ENCODE data around the gene CCL23. TPM values are rescaled to one million over a fixed set of nuclear protein-coding genes. Genes with fewer than 3 reads are reported as not detected.

The CCL23 gene, protein sequence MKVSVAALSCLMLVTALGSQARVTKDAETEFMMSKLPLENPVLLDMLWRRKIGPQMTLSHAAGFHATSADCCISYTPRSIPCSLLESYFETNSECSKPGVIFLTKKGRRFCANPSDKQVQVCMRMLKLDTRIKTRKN
- 10 to 100 TPM in 1 of 4 donors, not detected in 3; 11.5 TPM for total RNA-seq

DNA sequence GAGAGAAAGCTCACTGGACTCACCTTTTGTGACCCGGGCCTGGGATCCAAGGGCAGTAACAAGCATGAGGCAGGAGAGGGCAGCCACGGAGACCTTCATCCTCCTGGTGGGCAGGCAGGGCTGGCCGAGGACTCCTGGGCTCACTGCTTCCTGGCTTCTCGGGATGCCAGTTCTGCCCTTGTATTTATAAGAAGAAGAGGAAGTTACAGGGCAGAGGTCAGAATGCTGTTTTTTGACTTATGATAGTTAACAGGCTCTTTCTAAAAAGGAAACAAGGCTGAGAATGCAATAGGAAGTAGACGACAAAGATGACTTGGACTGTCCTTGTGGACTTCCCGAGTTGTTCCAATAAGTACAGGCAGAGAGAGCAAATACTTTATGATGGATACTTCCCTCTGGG is at the start of gene CCL23:
Gene CCL23, minus strand, starts transcription at position 174 of the 400 bp plus-strand sequence. Its CDS starts 75 bp downstream, at position 99.
- Histone ChIP-seq H3K9me3 (no peaks in the 10 kb centered on the region), H3K27ac (no peak within 1 kb of the TSS), H3K4me3 (no peak within 1 kb of the TSS), H3K4me1 (no peaks in the 10 kb centered on the region), H3K36me3 (no peaks in the 10 kb centered on the region), H3K27me3 (no peaks in the 10 kb centered on the region)
- DNase-seq (ENCODE audit: low spot score in 2 of 2) = no peak
- TF ChIP-seq POLR2AphosphoS5 (IDR thresholded peaks at IDR 0.05) = no peak
- TF ChIP-seq EP300 (IDR thresholded peaks at IDR 0.05) = no peak
- TF ChIP-seq, protein P1, sequence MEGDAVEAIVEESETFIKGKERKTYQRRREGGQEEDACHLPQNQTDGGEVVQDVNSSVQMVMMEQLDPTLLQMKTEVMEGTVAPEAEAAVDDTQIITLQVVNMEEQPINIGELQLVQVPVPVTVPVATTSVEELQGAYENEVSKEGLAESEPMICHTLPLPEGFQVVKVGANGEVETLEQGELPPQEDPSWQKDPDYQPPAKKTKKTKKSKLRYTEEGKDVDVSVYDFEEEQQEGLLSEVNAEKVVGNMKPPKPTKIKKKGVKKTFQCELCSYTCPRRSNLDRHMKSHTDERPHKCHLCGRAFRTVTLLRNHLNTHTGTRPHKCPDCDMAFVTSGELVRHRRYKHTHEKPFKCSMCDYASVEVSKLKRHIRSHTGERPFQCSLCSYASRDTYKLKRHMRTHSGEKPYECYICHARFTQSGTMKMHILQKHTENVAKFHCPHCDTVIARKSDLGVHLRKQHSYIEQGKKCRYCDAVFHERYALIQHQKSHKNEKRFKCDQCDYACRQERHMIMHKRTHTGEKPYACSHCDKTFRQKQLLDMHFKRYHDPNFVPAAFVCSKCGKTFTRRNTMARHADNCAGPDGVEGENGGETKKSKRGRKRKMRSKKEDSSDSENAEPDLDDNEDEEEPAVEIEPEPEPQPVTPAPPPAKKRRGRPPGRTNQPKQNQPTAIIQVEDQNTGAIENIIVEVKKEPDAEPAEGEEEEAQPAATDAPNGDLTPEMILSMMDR (IDR thresholded peaks at IDR 0.05) = no peak
- no peak for TF ChIP-seq POLR2A (IDR thresholded peaks at IDR 0.05)
- 58% methylated on average over 6 of the region's 6 CpGs for WGBS

DNA sequence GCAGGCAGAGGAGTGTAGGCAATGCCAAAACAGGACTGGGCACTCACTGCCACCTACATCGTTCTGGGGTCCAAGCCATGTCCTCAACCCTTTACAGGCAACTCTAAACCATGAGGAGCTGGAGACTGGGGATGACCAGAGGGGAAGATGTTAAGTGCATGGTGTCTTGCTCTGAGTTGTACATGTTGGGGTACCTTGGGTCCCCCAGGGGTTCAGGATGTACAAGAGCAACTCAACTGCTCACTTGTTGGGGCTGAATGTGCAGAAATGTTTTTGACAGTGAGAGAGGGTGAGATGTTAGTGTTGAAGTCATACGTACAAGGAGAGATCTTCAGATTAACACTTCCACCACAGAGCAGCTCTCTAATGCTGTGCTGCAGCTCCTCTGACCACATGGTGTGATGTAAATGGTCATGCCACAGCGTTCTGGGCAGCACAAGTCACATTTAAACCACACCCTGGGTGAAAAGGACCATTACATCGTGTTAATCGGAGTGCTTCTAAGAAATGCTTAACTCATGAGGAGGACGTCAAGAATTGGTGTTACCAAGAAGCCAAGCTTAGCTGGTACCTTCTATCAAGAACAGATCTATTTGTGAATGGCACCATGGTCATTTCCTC is 48.7 kb upstream of the CCL23 start:
- H3K36me3 ChIP-seq = no peaks in the 10 kb centered on the region
- H3K4me1 ChIP-seq = no peaks in the 10 kb centered on the region
- H3K27me3 ChIP-seq = peaks cover 8% of the 10 kb centered on the region
- no peak for DNase-seq (ENCODE audit: low spot score in 2 of 2)
- no peak overlapping the region for H3K27ac ChIP-seq
- WGBS = 87% methylated on average over 6 of the region's 6 CpGs
- H3K9me3 ChIP-seq = no peaks in the 10 kb centered on the region
- no peak overlapping the region for H3K4me3 ChIP-seq
- TF ChIP-seq POLR2A (IDR thresholded peaks at IDR 0.05) (no peak), EP300 (IDR thresholded peaks at IDR 0.05) (no peak), POLR2AphosphoS5 (IDR thresholded peaks at IDR 0.05) (no peak)
- TF ChIP-seq, protein P1 (IDR thresholded peaks at IDR 0.05) = no peak

DNA sequence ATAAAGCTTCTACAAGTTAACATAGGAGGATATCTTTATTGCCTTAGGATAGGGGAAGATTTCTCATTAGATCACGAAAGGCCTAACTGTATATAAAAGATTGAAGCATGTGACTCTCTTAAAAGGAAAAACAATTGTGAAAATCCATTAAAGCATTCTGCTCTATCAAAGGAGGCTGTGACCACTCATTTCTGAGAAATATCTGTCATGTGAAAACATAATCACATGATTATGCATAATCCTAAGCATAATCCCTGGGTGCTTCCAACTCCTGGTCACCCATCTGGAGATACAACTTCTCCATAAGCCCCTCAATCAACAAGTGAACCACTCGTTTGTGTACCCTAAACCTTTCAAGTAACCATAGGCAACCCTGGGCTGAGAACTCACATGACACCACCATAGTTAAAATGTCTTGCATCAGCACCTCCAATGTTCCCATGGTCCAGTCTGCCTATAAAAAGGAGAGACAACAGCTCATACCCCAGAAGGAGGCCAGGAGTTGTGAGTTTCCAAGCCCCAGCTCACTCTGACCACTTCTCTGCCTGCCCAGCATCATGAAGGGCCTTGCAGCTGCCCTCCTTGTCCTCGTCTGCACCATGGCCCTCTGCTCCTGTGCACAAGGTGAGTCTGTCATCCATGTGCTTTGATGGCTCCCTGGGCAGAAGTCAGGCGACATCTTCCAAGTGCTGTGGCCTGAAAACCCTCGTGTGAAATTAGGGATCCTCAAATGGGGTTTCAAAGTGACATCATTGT is 46.2 kb upstream of the CCL23 start, which contains the start of gene CCL18:
Gene CCL18, plus strand, starts transcription at position 487 of the 756 bp plus-strand sequence. Its CDS starts 71 bp downstream, at position 558.
- H3K4me1 ChIP-seq = no peaks in the 10 kb centered on the region
- peaks cover 8% of the 10 kb centered on the region for H3K27me3 ChIP-seq
- no peaks in the 10 kb centered on the region for H3K36me3 ChIP-seq
- no peak for DNase-seq (ENCODE audit: low spot score in 2 of 2)
- no peak for TF ChIP-seq POLR2A (IDR thresholded peaks at IDR 0.05)
- H3K9me3 ChIP-seq = no peaks in the 10 kb centered on the region
- H3K27ac ChIP-seq = no peak within 1 kb of the TSS
- 80% methylated on average over 5 of the region's 5 CpGs for WGBS
- no peak within 1 kb of the TSS for H3K4me3 ChIP-seq

DNA sequence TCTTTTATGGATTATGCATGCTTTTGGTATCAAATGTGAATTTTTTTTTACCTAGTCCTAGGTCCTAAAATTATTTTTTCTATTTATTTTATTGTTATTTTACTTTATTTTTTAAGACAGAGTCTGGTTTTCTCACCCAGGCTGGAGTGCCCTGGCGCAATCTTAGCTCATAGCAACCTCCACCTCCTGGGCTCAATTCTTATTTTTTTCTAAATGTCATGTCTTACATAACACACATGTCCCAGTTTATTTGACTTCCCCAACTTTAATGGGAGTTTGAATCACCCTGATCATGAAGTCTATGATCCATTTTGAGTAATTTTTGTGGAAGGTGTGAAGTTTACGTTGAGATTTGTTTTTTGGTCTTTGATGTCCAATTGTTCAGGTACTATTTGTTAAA is 43.0 kb upstream of the CCL23 start:
- Histone ChIP-seq H3K4me3 (no peak overlapping the region), H3K9me3 (no peaks in the 10 kb centered on the region), H3K36me3 (no peaks in the 10 kb centered on the region), H3K27ac (no peak overlapping the region), H3K4me1 (no peaks in the 10 kb centered on the region), H3K27me3 (no peaks in the 10 kb centered on the region)
- WGBS = 94% methylated on average over 2 of the region's 2 CpGs
- no peak for DNase-seq (ENCODE audit: low spot score in 2 of 2)
- TF ChIP-seq POLR2A (IDR thresholded peaks at IDR 0.05) (no peak), POLR2AphosphoS5 (IDR thresholded peaks at IDR 0.05) (no peak)

DNA sequence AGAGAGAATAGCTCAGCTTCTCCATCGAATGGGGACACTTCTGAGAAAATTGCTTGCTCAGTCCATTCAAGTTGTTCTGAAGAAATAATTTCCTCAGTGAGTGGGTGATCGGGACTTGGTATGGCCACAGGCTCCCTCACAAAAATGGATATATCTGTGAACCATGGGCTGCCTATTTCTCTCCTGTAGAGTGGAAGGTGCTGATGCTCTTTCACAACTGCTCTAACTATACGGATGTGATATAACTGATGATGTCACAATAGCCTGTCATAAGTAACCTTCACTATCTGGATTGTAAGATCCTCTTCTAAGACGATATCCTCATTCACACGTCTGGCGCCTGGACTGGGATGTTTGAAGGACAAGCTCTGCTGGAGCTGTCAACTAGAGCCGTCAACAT is 41.6 kb upstream of the CCL23 start:
- Histone ChIP-seq H3K4me1 (no peaks in the 10 kb centered on the region), H3K27ac (no peak overlapping the region), H3K4me3 (no peak overlapping the region), H3K9me3 (no peaks in the 10 kb centered on the region), H3K36me3 (no peaks in the 10 kb centered on the region), H3K27me3 (no peaks in the 10 kb centered on the region)
- DNase-seq (ENCODE audit: low spot score in 2 of 2) = no peak
- 89% methylated on average over 7 of the region's 7 CpGs for WGBS
- TF ChIP-seq, protein P1 (IDR thresholded peaks at IDR 0.05) = no peak
- TF ChIP-seq POLR2AphosphoS5 (IDR thresholded peaks at IDR 0.05) (no peak), EP300 (IDR thresholded peaks at IDR 0.05) (no peak), POLR2A (IDR thresholded peaks at IDR 0.05) (no peak)

DNA sequence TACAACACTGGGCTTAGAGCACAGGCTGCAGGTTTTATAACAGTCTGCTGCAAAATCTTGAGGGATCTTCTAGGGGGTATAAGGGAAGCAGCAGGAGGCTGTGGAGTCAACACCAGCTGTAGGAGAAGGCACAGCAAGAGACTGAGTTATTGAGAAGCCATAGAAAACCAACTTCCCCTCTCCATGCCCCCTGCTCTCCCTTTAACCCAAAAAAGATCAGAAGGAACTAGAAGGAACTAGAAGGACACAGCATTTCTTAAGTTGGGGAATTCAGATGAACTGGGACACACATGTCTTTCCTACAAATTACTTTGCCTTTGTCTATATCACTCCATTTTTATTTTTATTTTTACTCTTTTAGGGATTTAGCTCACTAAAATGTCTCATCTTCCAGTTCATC is 40.1 kb upstream of the CCL23 start:
- Histone ChIP-seq H3K4me3 (no peak overlapping the region), H3K4me1 (no peaks in the 10 kb centered on the region), H3K9me3 (no peaks in the 10 kb centered on the region), H3K36me3 (no peaks in the 10 kb centered on the region), H3K27me3 (no peaks in the 10 kb centered on the region), H3K27ac (no peak overlapping the region)
- DNase-seq (ENCODE audit: low spot score in 2 of 2) = no peak
- TF ChIP-seq, protein P1 (IDR thresholded peaks at IDR 0.05) = no peak
- TF ChIP-seq EP300 (IDR thresholded peaks at IDR 0.05) (no peak), POLR2AphosphoS5 (IDR thresholded peaks at IDR 0.05) (no peak), POLR2A (IDR thresholded peaks at IDR 0.05) (no peak)
